Measurements from ENCODE around the gene SELENBP1.

DNA sequence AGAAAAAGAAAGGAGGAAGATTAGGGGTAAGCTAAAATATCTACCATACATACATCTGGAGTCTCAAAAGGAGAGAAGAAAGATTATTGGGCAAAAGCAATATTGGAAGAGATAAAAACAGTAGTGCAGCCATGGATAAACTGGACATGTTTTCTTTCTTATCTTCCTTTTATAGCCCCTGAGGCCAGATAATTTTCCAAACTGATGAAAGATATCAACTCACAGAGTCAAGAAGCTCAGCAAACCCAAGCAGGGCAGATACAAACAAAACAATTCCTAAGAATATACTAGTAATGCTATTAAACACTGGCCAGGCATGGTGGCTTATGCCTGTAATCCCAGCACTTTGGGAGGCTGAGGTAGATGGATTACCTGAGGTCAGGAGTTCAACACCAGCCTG, 21.1 kb upstream of the SELENBP1 start:
- TF ChIP-seq, protein P1, sequence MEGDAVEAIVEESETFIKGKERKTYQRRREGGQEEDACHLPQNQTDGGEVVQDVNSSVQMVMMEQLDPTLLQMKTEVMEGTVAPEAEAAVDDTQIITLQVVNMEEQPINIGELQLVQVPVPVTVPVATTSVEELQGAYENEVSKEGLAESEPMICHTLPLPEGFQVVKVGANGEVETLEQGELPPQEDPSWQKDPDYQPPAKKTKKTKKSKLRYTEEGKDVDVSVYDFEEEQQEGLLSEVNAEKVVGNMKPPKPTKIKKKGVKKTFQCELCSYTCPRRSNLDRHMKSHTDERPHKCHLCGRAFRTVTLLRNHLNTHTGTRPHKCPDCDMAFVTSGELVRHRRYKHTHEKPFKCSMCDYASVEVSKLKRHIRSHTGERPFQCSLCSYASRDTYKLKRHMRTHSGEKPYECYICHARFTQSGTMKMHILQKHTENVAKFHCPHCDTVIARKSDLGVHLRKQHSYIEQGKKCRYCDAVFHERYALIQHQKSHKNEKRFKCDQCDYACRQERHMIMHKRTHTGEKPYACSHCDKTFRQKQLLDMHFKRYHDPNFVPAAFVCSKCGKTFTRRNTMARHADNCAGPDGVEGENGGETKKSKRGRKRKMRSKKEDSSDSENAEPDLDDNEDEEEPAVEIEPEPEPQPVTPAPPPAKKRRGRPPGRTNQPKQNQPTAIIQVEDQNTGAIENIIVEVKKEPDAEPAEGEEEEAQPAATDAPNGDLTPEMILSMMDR (IDR thresholded peaks at IDR 0.05), result no peak
- TF ChIP-seq POLR2A (IDR thresholded peaks at IDR 0.05; ENCODE audit: low read depth), result no peak
- TF ChIP-seq POLR2AphosphoS5 (IDR thresholded peaks at IDR 0.05), result no peak

Data from esophagus muscularis mucosa (tissue), 3 donors.